Naive thymus-derived CD4-positive, alpha-beta T cell (primary cell): ENCODE results near the gene RABAC1. TPM values are rescaled to one million over a fixed set of nuclear protein-coding genes. Genes with fewer than 3 reads are reported as not detected.
"Not testable (repeated sequence)": the region's sequence is repeated elsewhere in the genome, so short reads cannot be mapped to it uniquely, and the experiment has no call there.

ENCODE experiments used
- ATAC-seq: fragments of 150-1000 bp; cut with Tn5 transposase; 2 replicates; pipeline ENCODE4 v1.10.0; 2021; ENCODE audit warnings: mild to moderate bottlenecking, moderate library complexity
- CTCF ChIA-PET: fragments of 350-600 bp; sonication (Branson Sonifier 250); formaldehyde crosslinking; loops from one replicate; lab custom pipeline; 2021; ENCODE audit warnings: antibody characterized with exemption; lab: Charles Lee
- POLR2A ChIA-PET: fragments of 350-600 bp; sonication (Branson Sonifier 250); formaldehyde crosslinking; loops from one replicate; lab custom pipeline; 2021; ENCODE audit warnings: antibody characterized with exemption, inconsistent platforms; lab: Charles Lee
- DNase-seq, 9 donors: peaks; one replicate each; pipeline versions ENCODE4 v3.0.0 to v3.0.0-alpha.2; 2020 to 2022; ENCODE audit warnings: mixed read lengths in 1 of 9
- H3K27ac ChIP-seq: one replicate; pipeline ENCODE4 v1.7.0; 2013; ENCODE audit warnings: mild to moderate bottlenecking, low read depth, low read length, moderate library complexity
- H3K27me3 ChIP-seq, 2 donors: one replicate each; pipeline ENCODE4 v1.7.0; 2013; ENCODE audit warnings: low read length in 2 of 2, mild to moderate bottlenecking in 2 of 2, moderate library complexity in 2 of 2; ENCODE audit not compliant: control insufficient read depth in 2 of 2, insufficient read depth in 2 of 2
- H3K36me3 ChIP-seq, 3 experiments: 1 replicate in 2 of 3; 2 replicates in 1 of 3; pipeline ENCODE4 v1.7.0; 2013; ENCODE audit warnings: low read length in 3 of 3, mild to moderate bottlenecking in 3 of 3, moderate library complexity in 1 of 3; ENCODE audit not compliant: insufficient read depth in 3 of 3, control insufficient read depth in 2 of 3
- H3K4me1 ChIP-seq, 2 donors: one replicate each; pipeline ENCODE4 v1.7.0; 2013; ENCODE audit warnings: low read length in 2 of 2, mild to moderate bottlenecking in 2 of 2, moderate library complexity in 1 of 2; ENCODE audit not compliant: control insufficient read depth in 2 of 2, insufficient read depth in 2 of 2
- H3K4me3 ChIP-seq: 2 replicates; pipeline ENCODE4 v1.7.0; 2013; ENCODE audit warnings: mild to moderate bottlenecking, low read length
- H3K9me3 ChIP-seq, 3 experiments: 1 replicate in 2 of 3; 2 replicates in 1 of 3; pipeline ENCODE4 v1.7.0; 2013; ENCODE audit warnings: low read length in 3 of 3; ENCODE audit not compliant: control insufficient read depth in 2 of 3
- H3K27ac Mint-ChIP-seq, 9 donors: one replicate each; pipeline ENCODE4 v1.8.0; 2020 to 2022; ENCODE audit warnings: mixed read lengths in 9 of 9, mild to moderate bottlenecking in 8 of 9, moderate library complexity in 5 of 9, inconsistent platforms in 2 of 9
- H3K27me3 Mint-ChIP-seq, 5 donors: one replicate each; pipeline ENCODE4 v1.8.0; 2021 to 2022; ENCODE audit warnings: mixed read lengths in 5 of 5, mild to moderate bottlenecking in 1 of 5
- H3K36me3 Mint-ChIP-seq, 5 donors: one replicate each; pipeline ENCODE4 v1.8.0; 2020 to 2022; ENCODE audit warnings: mixed read lengths in 5 of 5, mild to moderate bottlenecking in 3 of 5, inconsistent platforms in 1 of 5
- H3K4me1 Mint-ChIP-seq, 7 donors: one replicate each; pipeline ENCODE4 v1.8.0; 2020 to 2022; ENCODE audit warnings: mixed read lengths in 7 of 7, mild to moderate bottlenecking in 3 of 7, inconsistent platforms in 1 of 7
- H3K4me3 Mint-ChIP-seq, 10 donors: one replicate each; pipeline ENCODE4 v1.8.0; 2020 to 2022; ENCODE audit warnings: mild to moderate bottlenecking in 10 of 10, mixed read lengths in 10 of 10, moderate library complexity in 6 of 10, inconsistent platforms in 2 of 10
- H3K9me3 Mint-ChIP-seq, 11 donors: one replicate each; pipeline ENCODE4 v1.8.0; 2020 to 2022; ENCODE audit warnings: mixed read lengths in 11 of 11, mild to moderate bottlenecking in 4 of 11, inconsistent platforms in 1 of 11, moderate library complexity in 1 of 11
- intact Hi-C, 2 donors: fragments of 100-400 bp; cut with micrococcal nuclease; formaldehyde crosslinking; loops; one replicate each; pipeline ENCODE4 v1.15.1; 2023
- polyA plus RNA-seq, 2 donors: library from polyadenylated mRNA; unstranded; fragments of 300-500 nt; fragmentation: Illumina TruSeq; gene quantifications; one replicate each; pipeline ENCODE4 v1.2.3, GENCODE V29; 2021
- total RNA-seq, 6 experiments: library from RNA in 5 of 6; stranded (reverse) in 5 of 6; gene quantifications; 1 replicate in 5 of 6; 2 replicates in 1 of 6; pipeline ENCODE4 v1.2.3 and lab custom pipeline; 2021 to 2026

Gene RABAC1
- total and polyA plus RNA-seq, 7 experiments from 2014 or later: 70.4 to 187 (median 86.4) TPM

GRCh38 chr19:41939209-41939608 is 19.9 kb downstream of the RABAC1 start:
- peaks cover 28 to 43% (median 36%) of the 10 kb centered on the region in 7 donors for H3K4me1 Mint-ChIP-seq
- CTCF ChIA-PET: not testable (repeated sequence)

GRCh38 chr19:41937525-41938468 is 21.3 kb downstream of the RABAC1 start:
- peaks cover 18 to 26% of the 10 kb centered on the region in 2 donors for H3K4me1 ChIP-seq
- peak overlapping the region in 7 of 10 donors; percentile 0 to 57 (median 26) for H3K4me3 Mint-ChIP-seq
- H3K9me3 ChIP-seq: no peaks in the 10 kb centered on the region
- H3K4me1 Mint-ChIP-seq: peaks cover 36 to 50% (median 42%) of the 10 kb centered on the region in 7 donors
- no peak overlapping the region for H3K27ac ChIP-seq
- intact Hi-C loops: no loop called here
- POLR2A ChIA-PET: interaction anchor here (0.7 to 1.3 kb wide), 7 partner anchors 8 to 78 kb away, joined by 3 to 5 read pairs (median 3); partner anchors contain the start of gene RABAC1
- H3K27me3 ChIP-seq: peaks cover 0 to 4% of the 10 kb centered on the region in 2 donors
- no peak overlapping the region for H3K4me3 ChIP-seq
- ATAC-seq (no peak), DNase-seq (no peak)
- no peaks in the 10 kb centered on the region for H3K36me3 Mint-ChIP-seq
- CTCF ChIA-PET: interaction anchor here (0.5 to 1.9 kb wide), 4 partner anchors 15 to 66 kb away, joined by 3 to 7 read pairs (median 4); no protein-coding TSS in a partner anchor
- no peaks in the 10 kb centered on the region for H3K36me3 ChIP-seq
- peaks cover 0 to 36% (median 4%) of the 10 kb centered on the region in 5 donors for H3K27me3 Mint-ChIP-seq
- no peaks in the 10 kb centered on the region for H3K9me3 Mint-ChIP-seq
- peak overlapping the region; percentile 0 to 90 (median 57) for H3K27ac Mint-ChIP-seq

More at GRCh38 chr19:41939209-41939608, 19.9 kb downstream of the RABAC1 start:
- H3K4me3 ChIP-seq, intact Hi-C loops, ATAC-seq, DNase-seq, H3K36me3 ChIP-seq, H3K9me3 ChIP-seq, H3K9me3 Mint-ChIP-seq, H3K36me3 Mint-ChIP-seq, H3K27me3 ChIP-seq, H3K27ac ChIP-seq: not testable (repeated sequence)
- H3K4me1 ChIP-seq: peaks cover 11 to 31% of the 10 kb centered on the region in 2 donors
- peak overlapping the region in 4 of 10 donors; percentile 43 to 95 (median 64) for H3K4me3 Mint-ChIP-seq
- H3K27ac Mint-ChIP-seq: peak overlapping the region in 3 of 9 donors; percentile 41 to 59 (median 46)
- POLR2A ChIA-PET: interaction anchor here (1.1 to 9.3 kb wide), 4 partner anchors 12 to 79 kb away, joined by 3 to 106 read pairs (median 4); partner anchors contain the start of genes ARHGEF1 and RPS19
- peaks cover 0 to 35% (median 4%) of the 10 kb centered on the region in 5 donors for H3K27me3 Mint-ChIP-seq

- Histone ChIP-seq H3K4me3 (no peak overlapping the region), H3K9me3 (no peaks in the 10 kb centered on the region), H3K27ac (no peak overlapping the region), H3K27me3 (peaks cover 0 to 4% of the 10 kb centered on the region in 2 donors), H3K36me3 (no peaks in the 10 kb centered on the region), H3K4me1 (peaks cover 18 to 26% of the 10 kb centered on the region in 2 donors)
- no peaks in the 10 kb centered on the region for H3K36me3 Mint-ChIP-seq
- ChIA-PET CTCF (interaction anchor here (0.5 to 1.9 kb wide), 5 partner anchors 16 to 65 kb away, joined by 3 to 7 read pairs (median 3); no protein-coding TSS in a partner anchor), POLR2A (interaction anchor here (0.7 to 1.3 kb wide), 7 partner anchors 9 to 78 kb away, joined by 3 to 5 read pairs (median 3); partner anchors contain the start of gene RABAC1)
- peaks cover 0 to 34% (median 4%) of the 10 kb centered on the region in 5 donors for H3K27me3 Mint-ChIP-seq
- no peak for ATAC-seq
- no peak for DNase-seq
- peaks cover 38 to 52% (median 42%) of the 10 kb centered on the region in 7 donors for H3K4me1 Mint-ChIP-seq
- H3K27ac Mint-ChIP-seq: peak overlapping the region in 7 of 9 donors; percentile 15 to 79 (median 57)
- H3K9me3 Mint-ChIP-seq: no peaks in the 10 kb centered on the region
- intact Hi-C loops: no loop called here
- H3K4me3 Mint-ChIP-seq: no peak overlapping the region
Measured at GRCh38 chr19:41936961-41937360, 22.2 kb downstream of the RABAC1 start.

GRCh38 chr19:41936416-41936850 is 22.7 kb downstream of the RABAC1 start:
- Mint-ChIP-seq H3K9me3 (no peaks in the 10 kb centered on the region), H3K27ac (peak overlapping the region; percentile 15 to 78 (median 57)), H3K27me3 (peaks cover 0 to 29% (median 1%) of the 10 kb centered on the region in 5 donors), H3K4me3 (peak overlapping the region in 3 of 10 donors; percentile 2 to 56 (median 2)), H3K4me1 (peaks cover 35 to 52% (median 38%) of the 10 kb centered on the region in 7 donors), H3K36me3 (no peaks in the 10 kb centered on the region)
- ChIA-PET CTCF (interaction anchor here (0.5 to 1.9 kb wide), 2 partner anchors 17 to 63 kb away, joined by 3 to 7 read pairs; no protein-coding TSS in a partner anchor), POLR2A (interaction anchor here (1.0 kb wide), 1 partner anchor 77 kb away, joined by 3 read pairs; no protein-coding TSS in a partner anchor)
- intact Hi-C loops: no loop called here
- peak; percentile 60 for ATAC-seq
- no peak for DNase-seq
- Histone ChIP-seq H3K9me3 (no peaks in the 10 kb centered on the region), H3K36me3 (no peaks in the 10 kb centered on the region), H3K27ac (no peak overlapping the region), H3K4me1 (peaks cover 18 to 26% of the 10 kb centered on the region in 2 donors), H3K27me3 (peaks cover 0 to 4% of the 10 kb centered on the region in 2 donors), H3K4me3 (no peak overlapping the region)

GRCh38 chr19:41935760-41936415 is 23.2 kb downstream of the RABAC1 start:
- no peak for DNase-seq
- H3K4me1 Mint-ChIP-seq: peaks cover 32 to 54% (median 38%) of the 10 kb centered on the region in 7 donors

More at GRCh38 chr19:41935760-41936415, 23.2 kb downstream of the RABAC1 start:
- ChIA-PET POLR2A (no interaction called here), CTCF (no interaction called here)
- Histone ChIP-seq H3K4me1 (peaks cover 18 to 23% of the 10 kb centered on the region in 2 donors), H3K36me3 (no peaks in the 10 kb centered on the region), H3K4me3 (no peak overlapping the region), H3K27me3 (peaks cover 0 to 4% of the 10 kb centered on the region in 2 donors), H3K9me3 (no peaks in the 10 kb centered on the region), H3K27ac (no peak overlapping the region)
- peak overlapping the region in 1 of 10 donors; percentile 2 for H3K4me3 Mint-ChIP-seq
- intact Hi-C loops: loop anchor here (1.0 to 2.0 kb wide), 7 partner anchors 15 to 77 kb away; partner anchors contain the start of gene RPS19 (in 1 of the 2)
- peaks cover 0 to 24% (median 0%) of the 10 kb centered on the region in 5 donors for H3K27me3 Mint-ChIP-seq
- peak overlapping the region in 6 of 9 donors; percentile 21 to 86 (median 74) for H3K27ac Mint-ChIP-seq
- no peak for ATAC-seq
- no peaks in the 10 kb centered on the region for H3K9me3 Mint-ChIP-seq
- H3K36me3 Mint-ChIP-seq: no peaks in the 10 kb centered on the region
